ENCODE results near the gene RAB31.

The RAB31 gene

DNA sequence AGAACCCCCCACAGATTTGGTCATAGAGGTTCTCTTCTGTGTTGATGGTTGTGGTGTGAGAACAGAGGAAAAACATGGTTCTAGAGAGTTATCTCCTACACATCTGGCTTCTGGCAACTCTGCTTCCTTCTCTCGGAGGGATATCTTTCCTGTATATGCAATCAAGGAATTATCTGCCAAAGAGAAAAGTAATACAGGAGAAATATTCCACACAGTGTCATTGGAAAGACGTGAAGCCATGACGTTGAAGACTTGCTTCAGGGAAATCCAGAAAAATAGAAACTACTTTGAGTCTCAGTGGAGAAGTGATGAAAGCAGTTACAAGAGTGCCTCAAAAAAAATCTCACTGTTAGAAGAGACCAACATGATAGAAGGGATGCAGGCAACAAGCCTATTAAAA, 78.5 kb downstream of the RAB31 start:
- TF ChIP-seq, protein P1, sequence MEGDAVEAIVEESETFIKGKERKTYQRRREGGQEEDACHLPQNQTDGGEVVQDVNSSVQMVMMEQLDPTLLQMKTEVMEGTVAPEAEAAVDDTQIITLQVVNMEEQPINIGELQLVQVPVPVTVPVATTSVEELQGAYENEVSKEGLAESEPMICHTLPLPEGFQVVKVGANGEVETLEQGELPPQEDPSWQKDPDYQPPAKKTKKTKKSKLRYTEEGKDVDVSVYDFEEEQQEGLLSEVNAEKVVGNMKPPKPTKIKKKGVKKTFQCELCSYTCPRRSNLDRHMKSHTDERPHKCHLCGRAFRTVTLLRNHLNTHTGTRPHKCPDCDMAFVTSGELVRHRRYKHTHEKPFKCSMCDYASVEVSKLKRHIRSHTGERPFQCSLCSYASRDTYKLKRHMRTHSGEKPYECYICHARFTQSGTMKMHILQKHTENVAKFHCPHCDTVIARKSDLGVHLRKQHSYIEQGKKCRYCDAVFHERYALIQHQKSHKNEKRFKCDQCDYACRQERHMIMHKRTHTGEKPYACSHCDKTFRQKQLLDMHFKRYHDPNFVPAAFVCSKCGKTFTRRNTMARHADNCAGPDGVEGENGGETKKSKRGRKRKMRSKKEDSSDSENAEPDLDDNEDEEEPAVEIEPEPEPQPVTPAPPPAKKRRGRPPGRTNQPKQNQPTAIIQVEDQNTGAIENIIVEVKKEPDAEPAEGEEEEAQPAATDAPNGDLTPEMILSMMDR (IDR thresholded peaks at IDR 0.05) = no peak

DNA sequence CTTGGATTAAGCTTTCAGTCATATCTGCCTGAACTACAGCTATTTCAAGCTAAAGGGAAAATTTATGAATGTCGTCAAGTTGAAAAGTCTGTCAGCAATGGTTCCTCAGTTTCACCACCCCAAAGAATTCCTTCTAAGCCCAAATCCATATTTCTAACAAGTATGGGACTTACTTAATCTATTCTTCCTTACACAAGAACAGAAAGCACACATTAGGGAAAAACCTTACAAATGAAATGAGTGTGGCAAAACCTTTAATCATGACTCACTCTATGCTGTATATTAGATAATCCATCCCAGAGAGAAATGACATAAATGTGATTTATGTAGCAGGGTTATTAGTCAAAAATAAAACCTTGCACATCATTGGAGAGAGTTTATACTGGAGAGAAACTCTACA, 78.9 kb downstream of the RAB31 start:
- TF ChIP-seq, protein P1 (IDR thresholded peaks at IDR 0.05) = no peak

DNA sequence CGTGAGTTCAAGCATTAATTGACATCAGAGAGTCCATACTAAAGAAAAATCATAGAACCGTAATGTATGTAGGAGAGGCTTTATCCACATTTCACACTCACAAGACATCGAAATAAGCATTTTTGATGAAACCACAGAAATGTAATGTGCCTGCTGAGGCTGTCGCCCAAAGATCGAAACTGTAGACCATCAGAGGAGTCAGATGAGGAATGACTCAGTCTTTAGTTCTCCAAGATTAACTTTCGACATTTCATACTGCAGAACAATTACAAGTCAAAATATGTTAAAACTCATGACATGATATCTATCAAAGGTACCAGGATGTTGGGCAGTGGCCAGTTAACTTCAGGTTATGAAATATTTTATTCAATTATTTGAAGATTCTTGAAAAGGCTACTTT, 79.6 kb downstream of the RAB31 start:
- TF ChIP-seq, protein P1 (IDR thresholded peaks at IDR 0.05) = no peak

DNA sequence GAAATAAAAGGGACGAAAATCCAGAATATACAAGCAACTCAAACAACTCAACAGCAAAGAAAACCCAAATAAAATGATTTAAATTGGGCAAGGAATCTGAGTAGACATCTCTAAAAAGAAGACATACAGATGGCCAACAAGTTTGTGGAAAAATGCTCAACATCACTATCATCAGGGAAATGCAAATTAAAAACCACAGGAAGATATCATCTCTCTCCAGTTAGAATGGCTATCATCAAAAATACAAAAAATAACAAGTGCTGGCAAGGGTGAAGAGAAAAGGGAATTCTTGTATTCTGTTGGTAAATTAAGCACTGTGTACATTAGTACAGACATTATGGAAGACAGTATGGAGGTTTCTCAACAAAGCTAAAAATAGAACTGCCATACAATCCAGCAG, 80.0 kb downstream of the RAB31 start:
- TF ChIP-seq, protein P1 (IDR thresholded peaks at IDR 0.05) = no peak

DNA sequence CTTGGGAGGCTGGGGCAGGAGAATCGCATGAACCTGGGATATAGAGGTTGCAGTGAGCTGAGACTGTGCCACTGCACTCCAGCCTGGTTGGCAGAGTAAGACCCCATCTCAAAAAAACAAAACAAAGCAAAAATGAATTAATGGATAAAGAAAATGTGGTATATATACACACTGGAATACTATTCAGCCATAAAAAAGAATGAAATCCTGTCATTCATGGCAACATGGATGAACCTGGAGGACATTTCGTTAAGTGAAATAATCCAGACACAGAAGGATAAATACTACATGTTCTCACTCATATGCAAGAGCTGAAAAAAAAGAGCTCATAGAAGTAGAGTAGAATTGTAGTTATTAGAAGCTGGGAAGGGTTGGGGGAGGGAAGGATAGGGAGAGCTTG, 80.8 kb downstream of the RAB31 start:
- TF ChIP-seq, protein P1 (IDR thresholded peaks at IDR 0.05) = no peak

DNA sequence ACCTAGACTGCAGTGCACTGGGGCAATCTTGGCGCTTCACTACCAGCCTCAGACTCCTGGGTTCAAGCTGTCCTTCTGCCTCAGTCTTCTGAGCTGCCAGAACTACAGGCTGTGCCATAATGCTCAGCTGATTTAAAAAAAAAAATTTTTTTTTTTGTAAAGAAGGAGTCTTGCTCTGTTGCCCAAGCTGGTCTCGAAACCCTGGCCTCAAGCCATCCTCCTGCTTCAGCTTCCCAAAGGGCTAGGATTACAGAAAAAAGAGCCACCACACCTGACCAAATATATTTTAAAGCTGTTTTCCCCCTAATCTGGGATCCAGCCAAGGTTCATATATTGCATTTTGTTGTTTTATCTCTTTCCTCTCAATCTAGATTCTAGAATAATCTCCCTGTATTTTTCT, 82.2 kb downstream of the RAB31 start:
- TF ChIP-seq, protein P1 (IDR thresholded peaks at IDR 0.05) = no peak

DNA sequence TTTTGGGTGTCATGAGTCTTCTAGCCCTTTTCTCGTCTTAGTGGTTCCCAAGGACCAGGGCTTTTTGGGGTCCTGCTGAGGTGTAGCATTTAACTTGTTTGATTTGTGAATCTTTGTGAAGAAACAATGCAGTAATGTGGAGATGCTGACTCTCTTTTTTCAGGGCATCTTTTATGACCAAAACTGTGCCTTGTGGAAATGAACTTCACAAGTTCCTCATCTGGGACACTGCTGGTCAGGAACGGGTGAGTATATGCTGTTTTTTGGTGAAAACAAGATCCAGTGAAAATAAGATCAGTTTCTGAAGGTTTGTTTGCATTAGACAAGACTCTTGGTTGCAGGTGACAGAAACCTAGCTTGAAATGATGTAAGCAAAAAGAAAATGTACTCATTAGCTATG, 83.9 kb downstream of the RAB31 start:
- TF ChIP-seq, protein P1 (IDR thresholded peaks at IDR 0.05) = no peak

DNA sequence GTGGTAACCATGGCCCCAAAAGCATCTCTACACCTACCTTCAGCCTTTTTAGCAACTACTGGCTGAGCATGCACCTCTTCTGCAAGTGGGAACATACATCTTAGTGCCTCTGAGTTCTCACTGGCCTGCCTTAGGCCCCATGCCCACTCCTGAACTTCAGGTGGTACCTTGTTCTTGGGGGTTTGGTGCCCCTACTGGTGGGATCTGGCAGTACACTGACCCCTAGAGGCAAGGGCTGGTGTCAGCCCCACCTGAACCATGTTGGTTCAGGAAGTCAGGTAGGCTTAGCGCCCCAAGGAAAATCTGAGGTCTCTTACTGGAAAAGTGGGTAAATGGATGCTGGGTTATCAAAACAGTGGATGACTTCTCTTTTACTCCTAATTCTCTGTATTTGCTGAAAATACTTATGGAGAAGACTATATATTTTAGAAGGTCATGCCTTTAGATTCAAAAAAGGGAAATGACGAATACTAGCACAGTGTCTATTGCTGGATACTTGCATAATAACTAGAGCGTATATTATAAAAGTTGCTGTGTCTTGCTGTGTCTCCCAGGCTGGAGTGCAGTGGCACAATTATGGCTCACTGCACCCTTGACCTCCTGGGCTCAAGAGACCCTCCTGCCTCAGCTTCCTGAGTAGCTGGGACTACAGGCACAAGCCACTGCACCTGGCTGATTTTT, 84.6 kb downstream of the RAB31 start:
- TF ChIP-seq, protein P1 (IDR thresholded peaks at IDR 0.05) = no peak
